K562 (cell line): ENCODE results near the gene IFNG-AS1. TPM values are rescaled to one million over a fixed set of nuclear protein-coding genes. Genes with fewer than 3 reads are reported as not detected.

ENCODE experiments used
- ATAC-seq: fragments of 200-7000 bp; cut with Tn5 transposase; 3 replicates; pipeline ENCODE4 v1.9.1; 2020; ENCODE audit warnings: moderate library complexity
- BruUV-seq: library from RNA; stranded (reverse); fragments of 400-500 nt; replicated peaks from 2 replicates; lab custom pipeline; 2021; lab: Mats Ljungman, UMichigan
- CTCF ChIA-PET: fragments of 300-600 bp; formaldehyde crosslinking; extraction: SDS; loops from one replicate; lab custom pipeline; 2021; ENCODE audit warnings: low intra/inter-chr PET ratio; lab: Yijun Ruan, JAX
- POLR2A ChIA-PET: fragments of 300-600, 350-650 bp; sonication (Branson Sonifier 250); formaldehyde crosslinking; extraction: SDS; loops from one replicate; lab custom pipeline; 2021; ENCODE audit warnings: antibody characterized with exemption, inconsistent platforms; lab: Yijun Ruan, JAX
- DNase-seq, 4 experiments: peaks; one replicate each; pipeline versions ENCODE4 v3.0.0 to v3.0.0-alpha.2; 2011 to 2018; ENCODE audit warnings: low spot score in 3 of 4, mixed read lengths in 3 of 4; ENCODE audit errors: extremely low read depth in 1 of 4
- FAIRE-seq: peaks from 2 replicates; lab custom pipeline; 2011; peaks lifted over from hg19 to GRCh38; lab: Jason Lieb, UNC
- H2AFZ ChIP-seq: 2 replicates; pipeline ENCODE4 v1.6.0; 2011; ENCODE audit warnings: low read depth, low read length, control low read depth, inconsistent platforms
- H3K27ac ChIP-seq: fragments of 200-600 bp; 3 replicates; pipeline ENCODE4 v1.8.0; 2011; ENCODE audit warnings: low read depth, mild to moderate bottlenecking, control low read depth, inconsistent platforms, low read length, moderate library complexity, mixed read lengths; ENCODE audit errors: extremely low read depth
- H3K27me3 ChIP-seq, 2 experiments: fragments of 300-600 bp in 1 of 2; 2 replicates in 1 of 2; 3 replicates in 1 of 2; pipeline versions ENCODE4 v1.6.0 to v1.8.0; 2011; ENCODE audit warnings: inconsistent platforms in 2 of 2, low read length in 2 of 2, mild to moderate bottlenecking in 1 of 2, mixed read lengths in 1 of 2, moderate library complexity in 1 of 2; ENCODE audit not compliant: control insufficient read depth in 2 of 2, insufficient read depth in 2 of 2
- H3K36me3 ChIP-seq: fragments of 300-600 bp; 3 replicates; pipeline ENCODE4 v1.8.0; 2011; ENCODE audit warnings: mild to moderate bottlenecking, low read length, inconsistent platforms; ENCODE audit not compliant: control insufficient read depth, insufficient read depth
- H3K4me1 ChIP-seq, 2 experiments: fragments of 200-600 bp in 1 of 2; replicated peaks in 1 of 2; 2 replicates in 1 of 2; 3 replicates in 1 of 2; pipeline versions ENCODE4 v1.5.1 to v1.8.0; 2011; ENCODE audit warnings: inconsistent platforms in 2 of 2, low read length in 2 of 2, mild to moderate bottlenecking in 1 of 2, mixed read lengths in 1 of 2, moderate library complexity in 1 of 2; ENCODE audit not compliant: control insufficient read depth in 2 of 2, insufficient read depth in 2 of 2
- H3K4me2 ChIP-seq: 2 replicates; pipeline ENCODE4 v1.6.1; 2011; ENCODE audit warnings: low read length, control low read depth, inconsistent platforms, mixed read lengths; ENCODE audit not compliant: insufficient read depth
- H3K4me3 ChIP-seq: fragments of 200-600 bp; sonication (generic), shearing (Covaris generic); 2 replicates; pipeline ENCODE4 v1.5.1; 2016; ENCODE audit warnings: control low read depth, inconsistent platforms
- H3K79me2 ChIP-seq: fragments of 200-600 bp; 3 replicates; pipeline ENCODE4 v1.8.0; 2011; ENCODE audit warnings: low read length, inconsistent platforms; ENCODE audit not compliant: control insufficient read depth, insufficient read depth
- H3K9ac ChIP-seq, 2 experiments: 2 replicates each; pipeline versions ENCODE4 v1.6.0 to v1.6.1; 2011; ENCODE audit warnings: low read depth in 2 of 2, low read length in 2 of 2, control low read depth in 1 of 2, inconsistent platforms in 1 of 2, mild to moderate bottlenecking in 1 of 2, mixed read lengths in 1 of 2; ENCODE audit not compliant: insufficient read depth in 1 of 2
- H3K9me1 ChIP-seq: one replicate; pipeline ENCODE4 v1.6.0; 2011; ENCODE audit warnings: inconsistent platforms, mild to moderate bottlenecking, low read length, moderate library complexity; ENCODE audit not compliant: control insufficient read depth, insufficient read depth
- H3K9me3 ChIP-seq: replicated peaks from 2 replicates; pipeline ENCODE4 v1.5.1; 2011; ENCODE audit warnings: low read depth, low read length, inconsistent platforms; ENCODE audit not compliant: control insufficient read depth, insufficient read depth
- H4K20me1 ChIP-seq: replicated peaks from 2 replicates; pipeline ENCODE4 v1.6.1; 2011; ENCODE audit warnings: low read length, inconsistent platforms, mixed read lengths; ENCODE audit not compliant: control insufficient read depth, insufficient read depth
- BACH1 ChIP-seq: fragments of 200-800 bp; sonication (Bioruptor generic); IDR thresholded peaks from 2 replicates; pipeline ENCODE4 v1.6.1; 2016; ENCODE audit warnings: missing genetic modification characterization, missing compliant biosample characterization
- HNRNPK ChIP-seq: fragments of 200-400 bp; formaldehyde crosslinking; IDR thresholded peaks from one replicate; pipeline ENCODE4 v1.6.1; 2018; ENCODE audit warnings: mild to moderate bottlenecking, low read depth, low read length; ENCODE audit not compliant: poor library complexity, severe bottlenecking
- KDM2B ChIP-seq: fragments of 250-450 bp; sonication (Bioruptor Pico); IDR thresholded peaks from 2 replicates; pipeline ENCODE4 v1.8.0; 2021; ENCODE audit warnings: mild to moderate bottlenecking, moderate library complexity
- NR3C1 ChIP-seq: sonication (generic); formaldehyde crosslinking; IDR thresholded peaks from 2 replicates; pipeline ENCODE4 v1.8.1; 2022; ENCODE audit warnings: missing genetic modification reagents
- POLR2AphosphoS5 ChIP-seq: IDR thresholded peaks from 2 replicates; pipeline ENCODE4 v1.6.1; 2011; ENCODE audit warnings: mild to moderate bottlenecking, low read depth, low read length, moderate library complexity; ENCODE audit not compliant: control insufficient read depth, insufficient read depth
- RB1 ChIP-seq: fragments of 450-650 bp; IDR thresholded peaks from 2 replicates; pipeline ENCODE4 v1.6.1; 2017; ENCODE audit warnings: low read depth, mild to moderate bottlenecking
- ZNF143 ChIP-seq: sonication (generic); formaldehyde crosslinking; IDR thresholded peaks from 2 replicates; pipeline ENCODE4 v1.9.0; 2022; ENCODE audit warnings: mild to moderate bottlenecking, missing genetic modification reagents
- WGBS: fragments of 100-300 bp; shearing (Covaris generic); methylation state at CpG from one replicate; pipeline ENCODE4 v1.1.6; 2016; ENCODE audit warnings: low coverage, mixed read lengths; ENCODE audit not compliant: insufficient coverage; ENCODE audit errors: missing lambda C conversion rate; 5-methylcytosine and 5-hydroxymethylcytosine counted together
- in situ Hi-C: fragments of 300-500 bp; cut with MboI; formaldehyde crosslinking; loops from 4 replicates; pipeline ENCODE4 v1.15.0; 2018; ENCODE audit warnings: inconsistent platforms, mixed read lengths
- intact Hi-C: fragments of 100-400 bp; cut with micrococcal nuclease; formaldehyde crosslinking; loops from 2 replicates; pipeline ENCODE4 v1.14.2; 2022
- polyA plus RNA-seq, 8 experiments: library from polyadenylated mRNA; depleted of rRNA in 4 of 8; stranded (reverse) in 5 of 8; unstranded in 3 of 8; fragments of >200 nt; fragmentation: Nextera tagmentation in 2 of 8; fragmentation: Illumina TruSeq in 1 of 8; extraction: Ambion mirVana in 2 of 8; extraction: Trizol in 1 of 8; gene quantifications; 2 replicates each; pipeline versions ENCODE4 v1.2.1 to v1.2.3, GENCODE V29; 2011 to 2014; ENCODE audit warnings: inconsistent platforms in 1 of 8, missing spikeins in 1 of 8
- total RNA-seq, 7 experiments: library from RNA; depleted of rRNA in 6 of 7; stranded (reverse); fragments of >200 nt in 6 of 7; fragmentation: Illumina TruSeq in 2 of 7; extraction: Trizol in 2 of 7; gene quantifications; 2 replicates each; pipeline versions ENCODE4 v1.2.1 to v1.2.3, GENCODE V29; 2011 to 2021; ENCODE audit warnings: low replicate concordance in 1 of 7
- TF ChIP-seq, protein P1 (sequence below): IDR thresholded peaks from 2 replicates; pipeline ENCODE4 v1.6.1; 2012; ENCODE audit warnings: low read depth, low read length, improper control_type of control experiment, borderline replicate concordance
- TF ChIP-seq, protein P2 (sequence below): fragments of 250-450 bp; sonication (Bioruptor Pico); IDR thresholded peaks from 2 replicates; pipeline ENCODE4 v1.5.0; 2020; ENCODE audit warnings: mild to moderate bottlenecking
- TF ChIP-seq, protein P3 (sequence below): sonication (generic); formaldehyde crosslinking; IDR thresholded peaks from 2 replicates; pipeline ENCODE4 v1.8.1; 2023; ENCODE audit warnings: missing genetic modification reagents, mild to moderate bottlenecking, borderline replicate concordance

The IFNG-AS1 gene
- total and polyA plus RNA-seq, 9 of the 15 experiments (the other 6 are each of a cell fraction or from before 2014, with no cell fraction given): not detected

DNA sequence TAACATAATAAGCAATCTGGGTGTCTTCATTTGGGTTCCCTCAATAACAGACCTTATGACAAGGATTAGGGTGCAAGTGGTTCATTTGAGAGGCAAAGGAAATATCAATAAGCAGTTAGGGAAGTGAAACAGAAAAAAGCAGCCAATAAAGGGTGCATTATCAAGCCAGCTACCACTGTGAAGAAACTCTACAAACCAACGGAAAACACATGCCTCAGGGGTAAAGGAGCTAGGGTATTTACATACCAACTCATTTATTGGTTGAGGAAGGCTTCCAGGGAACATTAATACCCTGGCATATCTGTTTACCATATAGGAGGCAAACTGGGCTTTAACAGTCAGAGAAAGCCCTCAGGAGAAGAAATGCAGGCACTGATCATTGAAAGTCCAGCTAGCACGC, 22.7 kb upstream of the IFNG-AS1 start (continued):
- TF ChIP-seq, protein P1, sequence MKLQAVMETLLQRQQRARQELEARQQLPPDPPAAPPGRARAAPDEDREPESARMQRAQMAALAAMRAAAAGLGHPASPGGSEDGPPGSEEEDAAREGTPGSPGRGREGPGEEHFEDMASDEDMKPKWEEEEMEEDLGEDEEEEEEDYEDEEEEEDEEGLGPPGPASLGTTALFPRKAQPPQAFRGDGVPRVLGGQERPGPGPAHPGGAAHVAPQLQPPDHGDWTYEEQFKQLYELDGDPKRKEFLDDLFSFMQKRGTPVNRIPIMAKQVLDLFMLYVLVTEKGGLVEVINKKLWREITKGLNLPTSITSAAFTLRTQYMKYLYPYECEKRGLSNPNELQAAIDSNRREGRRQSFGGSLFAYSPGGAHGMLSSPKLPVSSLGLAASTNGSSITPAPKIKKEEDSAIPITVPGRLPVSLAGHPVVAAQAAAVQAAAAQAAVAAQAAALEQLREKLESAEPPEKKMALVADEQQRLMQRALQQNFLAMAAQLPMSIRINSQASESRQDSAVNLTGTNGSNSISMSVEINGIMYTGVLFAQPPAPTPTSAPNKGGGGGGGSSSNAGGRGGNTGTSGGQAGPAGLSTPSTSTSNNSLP: no peak
- TF ChIP-seq KDM2B: no peak
- TF ChIP-seq HNRNPK: no peak
- TF ChIP-seq NR3C1 (CRISPR knock-in tag): no peak

DNA sequence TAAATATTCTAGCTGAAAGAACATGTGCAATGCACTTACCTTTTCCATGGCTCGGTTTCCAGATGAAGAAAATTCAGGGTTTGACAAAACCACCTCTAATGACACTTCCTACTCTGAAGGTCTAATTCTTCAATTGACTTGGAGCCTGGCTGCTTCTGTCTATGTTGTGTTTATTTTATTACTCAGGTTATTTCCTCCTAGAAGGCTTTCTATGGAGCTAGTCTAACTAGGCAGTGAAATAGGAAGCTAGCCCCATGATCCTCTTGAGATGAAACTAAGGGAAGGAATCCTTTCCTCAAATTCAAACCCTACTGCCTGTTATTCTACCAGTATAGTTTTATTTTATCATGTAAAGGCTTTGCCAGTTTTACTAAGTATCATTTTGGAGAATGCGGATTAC, 20.9 kb upstream of the IFNG-AS1 start:
- no peaks in the 10 kb centered on the region; a peak in 1 of 5 replicates for H3K27me3 ChIP-seq
- no peaks in the 10 kb centered on the region for H3K9me3 ChIP-seq
- H3K4me3 ChIP-seq: no peak overlapping the region
- H4K20me1 ChIP-seq: no peaks in the 10 kb centered on the region
- ChIA-PET POLR2A (no interaction called here), CTCF (no interaction called here)
- H3K9ac ChIP-seq: no peak overlapping the region
- no peak overlapping the region for H2AFZ ChIP-seq
- no peak for DNase-seq
- ATAC-seq: no peak
- no peak overlapping the region for H3K27ac ChIP-seq
- H3K4me2 ChIP-seq: no peak overlapping the region
- H3K4me1 ChIP-seq: no peaks in the 10 kb centered on the region
- intact Hi-C loops: no loop called here
- BruUV-seq: no TSS peak
- no peaks in the 10 kb centered on the region for H3K79me2 ChIP-seq
- no peaks in the 10 kb centered on the region for H3K36me3 ChIP-seq
- no peaks in the 10 kb centered on the region for H3K9me1 ChIP-seq
- FAIRE-seq: no peak
- 0% methylated on average over 2 of the region's 2 CpGs for WGBS
- in situ Hi-C loops: no loop called here
- TF ChIP-seq RB1 (no peak), POLR2AphosphoS5 (no peak), ZNF143 (no peak), BACH1 (no peak)
- TF ChIP-seq, protein P2, sequence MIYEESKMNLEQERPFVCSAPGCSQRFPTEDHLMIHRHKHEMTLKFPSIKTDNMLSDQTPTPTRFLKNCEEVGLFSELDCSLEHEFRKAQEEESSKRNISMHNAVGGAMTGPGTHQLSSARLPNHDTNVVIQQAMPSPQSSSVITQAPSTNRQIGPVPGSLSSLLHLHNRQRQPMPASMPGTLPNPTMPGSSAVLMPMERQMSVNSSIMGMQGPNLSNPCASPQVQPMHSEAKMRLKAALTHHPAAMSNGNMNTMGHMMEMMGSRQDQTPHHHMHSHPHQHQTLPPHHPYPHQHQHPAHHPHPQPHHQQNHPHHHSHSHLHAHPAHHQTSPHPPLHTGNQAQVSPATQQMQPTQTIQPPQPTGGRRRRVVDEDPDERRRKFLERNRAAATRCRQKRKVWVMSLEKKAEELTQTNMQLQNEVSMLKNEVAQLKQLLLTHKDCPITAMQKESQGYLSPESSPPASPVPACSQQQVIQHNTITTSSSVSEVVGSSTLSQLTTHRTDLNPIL (CRISPR knock-in tag): no peak
- TF ChIP-seq, protein P3, sequence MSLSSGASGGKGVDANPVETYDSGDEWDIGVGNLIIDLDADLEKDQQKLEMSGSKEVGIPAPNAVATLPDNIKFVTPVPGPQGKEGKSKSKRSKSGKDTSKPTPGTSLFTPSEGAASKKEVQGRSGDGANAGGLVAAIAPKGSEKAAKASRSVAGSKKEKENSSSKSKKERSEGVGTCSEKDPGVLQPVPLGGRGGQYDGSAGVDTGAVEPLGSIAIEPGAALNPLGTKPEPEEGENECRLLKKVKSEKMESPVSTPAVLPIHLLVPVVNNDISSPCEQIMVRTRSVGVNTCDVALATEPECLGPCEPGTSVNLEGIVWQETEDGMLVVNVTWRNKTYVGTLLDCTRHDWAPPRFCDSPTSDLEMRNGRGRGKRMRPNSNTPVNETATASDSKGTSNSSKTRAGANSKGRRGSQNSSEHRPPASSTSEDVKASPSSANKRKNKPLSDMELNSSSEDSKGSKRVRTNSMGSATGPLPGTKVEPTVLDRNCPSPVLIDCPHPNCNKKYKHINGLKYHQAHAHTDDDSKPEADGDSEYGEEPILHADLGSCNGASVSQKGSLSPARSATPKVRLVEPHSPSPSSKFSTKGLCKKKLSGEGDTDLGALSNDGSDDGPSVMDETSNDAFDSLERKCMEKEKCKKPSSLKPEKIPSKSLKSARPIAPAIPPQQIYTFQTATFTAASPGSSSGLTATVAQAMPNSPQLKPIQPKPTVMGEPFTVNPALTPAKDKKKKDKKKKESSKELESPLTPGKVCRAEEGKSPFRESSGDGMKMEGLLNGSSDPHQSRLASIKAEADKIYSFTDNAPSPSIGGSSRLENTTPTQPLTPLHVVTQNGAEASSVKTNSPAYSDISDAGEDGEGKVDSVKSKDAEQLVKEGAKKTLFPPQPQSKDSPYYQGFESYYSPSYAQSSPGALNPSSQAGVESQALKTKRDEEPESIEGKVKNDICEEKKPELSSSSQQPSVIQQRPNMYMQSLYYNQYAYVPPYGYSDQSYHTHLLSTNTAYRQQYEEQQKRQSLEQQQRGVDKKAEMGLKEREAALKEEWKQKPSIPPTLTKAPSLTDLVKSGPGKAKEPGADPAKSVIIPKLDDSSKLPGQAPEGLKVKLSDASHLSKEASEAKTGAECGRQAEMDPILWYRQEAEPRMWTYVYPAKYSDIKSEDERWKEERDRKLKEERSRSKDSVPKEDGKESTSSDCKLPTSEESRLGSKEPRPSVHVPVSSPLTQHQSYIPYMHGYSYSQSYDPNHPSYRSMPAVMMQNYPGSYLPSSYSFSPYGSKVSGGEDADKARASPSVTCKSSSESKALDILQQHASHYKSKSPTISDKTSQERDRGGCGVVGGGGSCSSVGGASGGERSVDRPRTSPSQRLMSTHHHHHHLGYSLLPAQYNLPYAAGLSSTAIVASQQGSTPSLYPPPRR (CRISPR knock-in tag): no peak
